DMS79 treated with DMSO at 0.1 percent for 48 hours (cell line): ENCODE results near the gene ZNF512B.
"Not testable (repeated sequence)": the region's sequence is repeated elsewhere in the genome, so short reads cannot be mapped to it uniquely, and the experiment has no call there.

Experiments used
- DNase-seq: peaks from one replicate; lab custom pipeline; 2025; lab: John Stamatoyannopoulos, UW

The ZNF512B gene

GRCh38 chr20:63934271-63935068 is 35.3 kb downstream of the ZNF512B start:
- DNase-seq, result no peak

- DNase-seq, result no peak
Measured at GRCh38 chr20:63933646-63934045, 36.1 kb downstream of the ZNF512B start.

- DNase-seq, result no peak
Measured at GRCh38 chr20:63932606-63933160, 37.0 kb downstream of the ZNF512B start.

GRCh38 chr20:63931735-63932134 is 38.0 kb downstream of the ZNF512B start:
- no peak for DNase-seq

- DNase-seq, result no peak
Measured at GRCh38 chr20:63930971-63931553, 38.7 kb downstream of the ZNF512B start.

- not testable (repeated sequence) for DNase-seq
Measured at GRCh38 chr20:63929473-63929883, 40.3 kb downstream of the ZNF512B start.

- no peak for DNase-seq
Measured at GRCh38 chr20:63929071-63929470, 40.7 kb downstream of the ZNF512B start.

- DNase-seq, result no peak
Measured at GRCh38 chr20:63926298-63926697, 43.4 kb downstream of the ZNF512B start.

GRCh38 chr20:63924241-63924640 is 45.5 kb downstream of the ZNF512B start:
- no peak for DNase-seq

- no peak for DNase-seq
Measured at GRCh38 chr20:63923651-63924050, 46.1 kb downstream of the ZNF512B start.

- DNase-seq, result no peak
Measured at GRCh38 chr20:63920226-63920625, 49.5 kb downstream of the ZNF512B start.

GRCh38 chr20:63919130-63919529 is 50.6 kb downstream of the ZNF512B start:
- no peak for DNase-seq

GRCh38 chr20:63917811-63918210 is 51.9 kb downstream of the ZNF512B start:
- no peak for DNase-seq

- DNase-seq, result not testable (repeated sequence)
Measured at GRCh38 chr20:63916371-63916939, 53.3 kb downstream of the ZNF512B start.

- no peak for DNase-seq
Measured at GRCh38 chr20:63915471-63915870, 54.3 kb downstream of the ZNF512B start.

GRCh38 chr20:63913768-63914167 is 56.0 kb downstream of the ZNF512B start:
- DNase-seq, result no peak

- DNase-seq, result no peak
Measured at GRCh38 chr20:63911176-63911575, 58.6 kb downstream of the ZNF512B start.

GRCh38 chr20:63908008-63908682 is 61.6 kb downstream of the ZNF512B start:
- no peak for DNase-seq
